HEK293 (cell line): Measurements from ENCODE around the gene GBF1.

Source experiments
- CTCF ChIA-PET: fragments of 350-600 bp; formaldehyde crosslinking; extraction: SDS; loops from one replicate; lab custom pipeline; 2021; ENCODE audit warnings: antibody characterized with exemption; lab: Yijun Ruan, JAX
- POLR2A ChIA-PET: fragments of 300-600 bp; formaldehyde crosslinking; extraction: SDS; loops from one replicate; lab custom pipeline; 2020; ENCODE audit warnings: antibody characterized with exemption, inconsistent platforms; lab: Yijun Ruan, JAX
- H3K27ac ChIP-seq: fragments of 200-500 bp; sonication (Bioruptor generic); 2 replicates; pipeline ENCODE4 v1.5.1; 2014; ENCODE audit warnings: low read depth, low read length, control low read depth, inconsistent platforms; ENCODE audit errors: extremely low read depth
- H3K36me3 ChIP-seq, 2 experiments: fragments of 200-500 bp in 1 of 2; sonication (Bioruptor generic) in 1 of 2; 1 replicate in 1 of 2; 2 replicates in 1 of 2; pipeline ENCODE4 v1.5.1; 2014 to 2017; ENCODE audit warnings: inconsistent platforms in 2 of 2, low read length in 2 of 2; ENCODE audit not compliant: control insufficient read depth in 2 of 2, insufficient read depth in 1 of 2
- H3K4me1 ChIP-seq: fragments of 200-500 bp; sonication (Bioruptor generic); 2 replicates; pipeline ENCODE4 v1.5.1; 2014; ENCODE audit warnings: mild to moderate bottlenecking, low read length, inconsistent platforms; ENCODE audit not compliant: control insufficient read depth, insufficient read depth
- H3K4me3 ChIP-seq: 2 replicates; pipeline ENCODE4 v1.5.1; 2011; ENCODE audit warnings: low read depth, mild to moderate bottlenecking, control low read depth, low read length, moderate library complexity
- H3K9me3 ChIP-seq: fragments of 200-500 bp; sonication (Bioruptor generic); 2 replicates; pipeline ENCODE4 v1.5.1; 2014; ENCODE audit warnings: low read depth, low read length, inconsistent platforms; ENCODE audit not compliant: control insufficient read depth, insufficient read depth
- KLF7 ChIP-seq: fragments of 450-650 bp; formaldehyde crosslinking; IDR thresholded peaks from 2 replicates; pipeline ENCODE4 v1.5.1; 2016; ENCODE audit warnings: missing biosample characterization, missing genetic modification characterization, borderline replicate concordance
- KLF8 ChIP-seq: fragments of 450-650 bp; formaldehyde crosslinking; IDR thresholded peaks from 2 replicates; pipeline ENCODE4 v1.5.1; 2016; ENCODE audit warnings: missing biosample characterization, missing genetic modification characterization
- REPIN1 ChIP-seq: fragments of 450-650 bp; formaldehyde crosslinking; IDR thresholded peaks from 2 replicates; pipeline ENCODE4 v1.5.1; 2017; ENCODE audit warnings: missing biosample characterization, missing genetic modification characterization, low read depth
- SETDB1 ChIP-seq: IDR thresholded peaks from one replicate; pipeline ENCODE4 v1.6.1; 2017; ENCODE audit warnings: mild to moderate bottlenecking, low read length, moderate library complexity, mixed read lengths; ENCODE audit not compliant: insufficient read length
- YY2 ChIP-seq: fragments of 450-650 bp; formaldehyde crosslinking; IDR thresholded peaks from 2 replicates; pipeline ENCODE4 v1.5.1; 2016; ENCODE audit warnings: missing biosample characterization, missing genetic modification characterization
- ZBTB20 ChIP-seq: fragments of 450-650 bp; formaldehyde crosslinking; IDR thresholded peaks from 2 replicates; pipeline ENCODE4 v1.5.1; 2016; ENCODE audit warnings: missing biosample characterization, missing genetic modification characterization
- ZFP69B ChIP-seq: fragments of 450-650 bp; formaldehyde crosslinking; IDR thresholded peaks from 2 replicates; pipeline ENCODE4 v1.5.1; 2016; ENCODE audit warnings: missing biosample characterization, missing genetic modification characterization
- ZIC2 ChIP-seq: fragments of 450-650 bp; formaldehyde crosslinking; IDR thresholded peaks from 2 replicates; pipeline ENCODE4 v1.5.1; 2016; ENCODE audit warnings: missing biosample characterization, missing genetic modification characterization
- ZNF114 ChIP-seq: fragments of 450-650 bp; formaldehyde crosslinking; IDR thresholded peaks from 2 replicates; pipeline ENCODE4 v1.5.0; 2017; ENCODE audit warnings: missing biosample characterization, missing genetic modification characterization
- ZNF2 ChIP-seq: fragments of 450-650 bp; formaldehyde crosslinking; IDR thresholded peaks from 2 replicates; pipeline ENCODE4 v1.5.1; 2016; ENCODE audit warnings: missing biosample characterization, missing genetic modification characterization
- ZNF274 ChIP-seq, 2 experiments: fragments of 200-500 bp in 1 of 2; fragments of 450-650 bp in 1 of 2; sonication (Bioruptor generic) in 1 of 2; formaldehyde crosslinking in 1 of 2; IDR thresholded peaks; 2 replicates each; pipeline versions ENCODE4 v1.5.1 to v1.6.1; 2014 to 2016; ENCODE audit warnings: borderline replicate concordance in 1 of 2, inconsistent platforms in 1 of 2, low read length in 1 of 2, missing biosample characterization in 1 of 2, missing genetic modification characterization in 1 of 2
- ZNF311 ChIP-seq: fragments of 450-650 bp; formaldehyde crosslinking; IDR thresholded peaks from 2 replicates; pipeline ENCODE4 v1.5.1; 2017; ENCODE audit warnings: missing biosample characterization, missing genetic modification characterization, borderline replicate concordance
- ZNF335 ChIP-seq: fragments of 450-650 bp; formaldehyde crosslinking; conservative IDR thresholded peaks from 2 replicates; pipeline ENCODE4 v1.5.1; 2016; ENCODE audit warnings: missing biosample characterization, missing genetic modification characterization
- ZNF433 ChIP-seq: fragments of 450-650 bp; formaldehyde crosslinking; IDR thresholded peaks from 2 replicates; pipeline ENCODE4 v1.5.1; 2016; ENCODE audit warnings: missing biosample characterization, missing genetic modification characterization, low read depth
- ZNF48 ChIP-seq: fragments of 450-650 bp; formaldehyde crosslinking; IDR thresholded peaks from 2 replicates; pipeline ENCODE4 v1.5.1; 2016; ENCODE audit warnings: missing biosample characterization, missing genetic modification characterization
- ZNF501 ChIP-seq: fragments of 450-650 bp; formaldehyde crosslinking; IDR thresholded peaks from 2 replicates; pipeline ENCODE4 v1.5.1; 2016; ENCODE audit warnings: missing biosample characterization, missing genetic modification characterization
- ZNF623 ChIP-seq: fragments of 450-650 bp; formaldehyde crosslinking; IDR thresholded peaks from 2 replicates; pipeline ENCODE4 v1.5.1; 2016; ENCODE audit warnings: missing biosample characterization, missing genetic modification characterization
- ZNF624 ChIP-seq: fragments of 450-650 bp; formaldehyde crosslinking; IDR thresholded peaks from 2 replicates; pipeline ENCODE4 v1.5.1; 2017; ENCODE audit warnings: missing biosample characterization, missing genetic modification characterization
- ZNF768 ChIP-seq: fragments of 450-650 bp; formaldehyde crosslinking; IDR thresholded peaks from 2 replicates; pipeline ENCODE4 v1.5.1; 2018; ENCODE audit warnings: missing biosample characterization, mild to moderate bottlenecking, missing genetic modification characterization
- TF ChIP-seq, protein P1 (sequence below): fragments of 450-650 bp; IDR thresholded peaks from 2 replicates; pipeline ENCODE4 v1.5.1; 2018; ENCODE audit warnings: missing biosample characterization, missing genetic modification characterization
- TF ChIP-seq, protein P2 (sequence below): fragments of 450-650 bp; formaldehyde crosslinking; IDR thresholded peaks from 2 replicates; pipeline ENCODE4; 2016; ENCODE audit warnings: missing biosample characterization, missing genetic modification characterization
- TF ChIP-seq, protein P3 (sequence below): fragments of 450-650 bp; formaldehyde crosslinking; IDR thresholded peaks from 2 replicates; pipeline ENCODE4 v1.5.1; 2016; ENCODE audit warnings: missing biosample characterization, missing genetic modification characterization
- TF ChIP-seq, protein P4 (sequence below): fragments of 450-650 bp; IDR thresholded peaks from 2 replicates; pipeline ENCODE4 v1.5.1; 2018; ENCODE audit warnings: missing biosample characterization, mild to moderate bottlenecking, missing genetic modification characterization
- TF ChIP-seq, protein P5 (sequence below): fragments of 450-650 bp; formaldehyde crosslinking; IDR thresholded peaks from 2 replicates; pipeline ENCODE4 v1.5.1; 2016; ENCODE audit warnings: missing biosample characterization, missing genetic modification characterization, borderline replicate concordance

The GBF1 gene

DNA sequence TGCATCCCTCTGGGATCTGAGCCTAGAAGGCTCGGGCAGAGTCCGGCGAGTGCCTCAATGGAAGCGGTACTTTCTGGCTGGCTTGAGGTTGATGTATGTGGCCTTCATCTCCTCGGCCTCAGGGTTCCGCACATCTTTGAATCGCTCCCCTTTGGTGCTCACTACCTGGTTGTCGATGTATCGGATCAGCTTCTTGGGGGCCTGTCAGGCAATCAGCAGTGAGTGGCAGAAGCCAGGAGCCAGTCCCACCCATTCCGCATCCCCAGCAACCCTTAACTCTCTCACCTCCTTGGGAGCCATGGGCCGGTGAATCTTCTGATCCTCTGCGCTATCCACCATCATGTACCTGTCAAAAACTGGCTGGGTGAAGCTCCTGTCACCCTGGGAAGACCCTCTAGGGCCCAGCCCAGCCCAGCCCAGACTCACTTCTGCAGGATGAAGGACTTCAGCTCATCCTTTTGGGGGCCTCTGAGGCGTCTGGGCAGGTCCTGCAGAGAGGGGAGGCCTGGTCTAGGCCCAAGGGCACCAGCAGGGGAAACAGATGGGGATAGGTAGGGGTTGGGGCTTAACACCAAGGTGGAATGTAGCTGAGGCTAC is 178.1 kb downstream of the GBF1 start:
- TF ChIP-seq, protein P1, sequence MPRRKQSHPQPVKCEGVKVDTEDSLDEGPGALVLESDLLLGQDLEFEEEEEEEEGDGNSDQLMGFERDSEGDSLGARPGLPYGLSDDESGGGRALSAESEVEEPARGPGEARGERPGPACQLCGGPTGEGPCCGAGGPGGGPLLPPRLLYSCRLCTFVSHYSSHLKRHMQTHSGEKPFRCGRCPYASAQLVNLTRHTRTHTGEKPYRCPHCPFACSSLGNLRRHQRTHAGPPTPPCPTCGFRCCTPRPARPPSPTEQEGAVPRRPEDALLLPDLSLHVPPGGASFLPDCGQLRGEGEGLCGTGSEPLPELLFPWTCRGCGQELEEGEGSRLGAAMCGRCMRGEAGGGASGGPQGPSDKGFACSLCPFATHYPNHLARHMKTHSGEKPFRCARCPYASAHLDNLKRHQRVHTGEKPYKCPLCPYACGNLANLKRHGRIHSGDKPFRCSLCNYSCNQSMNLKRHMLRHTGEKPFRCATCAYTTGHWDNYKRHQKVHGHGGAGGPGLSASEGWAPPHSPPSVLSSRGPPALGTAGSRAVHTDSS: no peak
- TF ChIP-seq ZNF311: no peak
- TF ChIP-seq ZIC2 (tag by site-specific recombination): no peak
- no peak for TF ChIP-seq ZNF335 (tag by site-specific recombination)
- TF ChIP-seq ZNF48 (tag by site-specific recombination): no peak
- TF ChIP-seq, protein P2, sequence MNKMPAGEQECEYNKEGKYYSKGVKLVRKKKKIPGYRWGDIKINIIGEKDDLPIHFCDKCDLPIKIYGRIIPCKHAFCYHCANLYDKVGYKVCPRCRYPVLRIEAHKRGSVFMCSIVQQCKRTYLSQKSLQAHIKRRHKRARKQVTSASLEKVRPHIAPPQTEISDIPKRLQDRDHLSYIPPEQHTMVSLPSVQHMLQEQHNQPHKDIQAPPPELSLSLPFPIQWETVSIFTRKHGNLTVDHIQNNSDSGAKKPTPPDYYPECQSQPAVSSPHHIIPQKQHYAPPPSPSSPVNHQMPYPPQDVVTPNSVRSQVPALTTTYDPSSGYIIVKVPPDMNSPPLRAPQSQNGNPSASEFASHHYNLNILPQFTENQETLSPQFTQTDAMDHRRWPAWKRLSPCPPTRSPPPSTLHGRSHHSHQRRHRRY (tag by site-specific recombination): no peak
- TF ChIP-seq ZNF768: no peak
- TF ChIP-seq, protein P3, sequence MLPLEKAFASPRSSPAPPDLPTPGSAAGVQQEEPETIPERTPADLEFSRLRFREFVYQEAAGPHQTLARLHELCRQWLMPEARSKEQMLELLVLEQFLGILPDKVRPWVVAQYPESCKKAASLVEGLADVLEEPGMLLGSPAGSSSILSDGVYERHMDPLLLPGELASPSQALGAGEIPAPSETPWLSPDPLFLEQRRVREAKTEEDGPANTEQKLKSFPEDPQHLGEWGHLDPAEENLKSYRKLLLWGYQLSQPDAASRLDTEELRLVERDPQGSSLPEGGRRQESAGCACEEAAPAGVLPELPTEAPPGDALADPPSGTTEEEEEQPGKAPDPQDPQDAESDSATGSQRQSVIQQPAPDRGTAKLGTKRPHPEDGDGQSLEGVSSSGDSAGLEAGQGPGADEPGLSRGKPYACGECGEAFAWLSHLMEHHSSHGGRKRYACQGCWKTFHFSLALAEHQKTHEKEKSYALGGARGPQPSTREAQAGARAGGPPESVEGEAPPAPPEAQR (tag by site-specific recombination): no peak
- no peak for TF ChIP-seq ZNF2 (tag by site-specific recombination)
- TF ChIP-seq ZBTB20 (tag by site-specific recombination): no peak
- TF ChIP-seq SETDB1: no peak
- no peak for TF ChIP-seq ZNF624 (tag by site-specific recombination)
- no peak for TF ChIP-seq REPIN1 (tag by site-specific recombination)
- TF ChIP-seq, protein P4, sequence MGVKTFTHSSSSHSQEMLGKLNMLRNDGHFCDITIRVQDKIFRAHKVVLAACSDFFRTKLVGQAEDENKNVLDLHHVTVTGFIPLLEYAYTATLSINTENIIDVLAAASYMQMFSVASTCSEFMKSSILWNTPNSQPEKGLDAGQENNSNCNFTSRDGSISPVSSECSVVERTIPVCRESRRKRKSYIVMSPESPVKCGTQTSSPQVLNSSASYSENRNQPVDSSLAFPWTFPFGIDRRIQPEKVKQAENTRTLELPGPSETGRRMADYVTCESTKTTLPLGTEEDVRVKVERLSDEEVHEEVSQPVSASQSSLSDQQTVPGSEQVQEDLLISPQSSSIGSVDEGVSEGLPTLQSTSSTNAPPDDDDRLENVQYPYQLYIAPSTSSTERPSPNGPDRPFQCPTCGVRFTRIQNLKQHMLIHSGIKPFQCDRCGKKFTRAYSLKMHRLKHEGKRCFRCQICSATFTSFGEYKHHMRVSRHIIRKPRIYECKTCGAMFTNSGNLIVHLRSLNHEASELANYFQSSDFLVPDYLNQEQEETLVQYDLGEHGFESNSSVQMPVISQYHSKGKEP (tag by site-specific recombination): no peak
- TF ChIP-seq ZNF433 (tag by site-specific recombination): no peak
- no peak for TF ChIP-seq ZNF501 (tag by site-specific recombination)
- no peak for TF ChIP-seq YY2
- TF ChIP-seq ZNF623 (tag by site-specific recombination): no peak
- TF ChIP-seq ZNF114 (tag by site-specific recombination): no peak
- CTCF ChIA-PET: interaction anchor here (0.6 to 5.6 kb wide), 14 partner anchors 10 to 1381 kb away, joined by 3 to 57 read pairs (median 6); partner anchors contain the start of genes CUEDC2 and NFKB2
- H3K4me1 ChIP-seq: peaks cover 9% of the 10 kb centered on the region
- POLR2A ChIA-PET: interaction anchor here (0.8 to 5.2 kb wide), 2 partner anchors 8 to 53 kb away, joined by 3 to 42 read pairs; partner anchors contain the start of gene CUEDC2
- peaks cover 0 to 32% of the 10 kb centered on the region in 2 experiments; a peak in 1 of 3 replicates for H3K36me3 ChIP-seq
- no peak overlapping the region for H3K27ac ChIP-seq
- H3K4me3 ChIP-seq: no peak overlapping the region
- H3K9me3 ChIP-seq: no peaks in the 10 kb centered on the region

DNA sequence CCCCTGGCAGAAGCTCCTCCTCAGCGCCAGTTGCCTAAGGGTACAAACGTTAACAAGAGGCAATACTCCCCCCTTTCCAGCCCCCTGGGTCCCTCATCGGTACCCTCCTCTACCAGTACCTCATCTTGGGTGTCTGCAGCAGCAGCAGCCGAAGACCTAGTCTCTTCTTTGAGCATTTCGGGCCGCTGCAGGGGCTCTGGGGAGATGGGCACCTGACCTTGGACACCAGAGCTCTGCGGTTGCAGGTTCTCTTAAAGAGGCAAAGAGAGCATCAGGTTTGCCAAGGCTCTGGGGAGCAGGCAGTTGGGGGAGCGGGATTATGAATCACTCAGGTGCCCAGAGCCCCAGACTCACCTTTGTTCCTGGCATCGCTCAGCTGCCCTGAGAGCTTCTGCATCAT is 178.8 kb downstream of the GBF1 start:
- Histone ChIP-seq H3K27ac (no peak overlapping the region), H3K4me3 (no peak overlapping the region), H3K4me1 (peaks cover 8% of the 10 kb centered on the region), H3K9me3 (no peaks in the 10 kb centered on the region), H3K36me3 (peaks cover 0 to 32% of the 10 kb centered on the region in 2 experiments; a peak in 1 of 3 replicates)
- POLR2A ChIA-PET: interaction anchor here (1.0 to 5.2 kb wide), 4 partner anchors 8 to 309 kb away, joined by 3 to 42 read pairs (median 6); partner anchors contain the start of genes C10orf95 and CUEDC2
- CTCF ChIA-PET: interaction anchor here (0.5 to 5.6 kb wide), 8 partner anchors 9 to 204 kb away, joined by 3 to 57 read pairs (median 10); partner anchors contain the start of genes CUEDC2 and NFKB2
- no peak for TF ChIP-seq ZNF274 (IDR thresholded peaks at IDR 0.05; ENCODE audit: low read length)
- TF ChIP-seq ZNF274 (tag by site-specific recombination; IDR thresholded peaks at IDR 0.05; ENCODE audit: borderline replicate concordance): no peak
- TF ChIP-seq KLF7 (tag by site-specific recombination): no peak
- TF ChIP-seq ZFP69B (tag by site-specific recombination): no peak
- no peak for TF ChIP-seq KLF8 (tag by site-specific recombination)
- TF ChIP-seq, protein P5, sequence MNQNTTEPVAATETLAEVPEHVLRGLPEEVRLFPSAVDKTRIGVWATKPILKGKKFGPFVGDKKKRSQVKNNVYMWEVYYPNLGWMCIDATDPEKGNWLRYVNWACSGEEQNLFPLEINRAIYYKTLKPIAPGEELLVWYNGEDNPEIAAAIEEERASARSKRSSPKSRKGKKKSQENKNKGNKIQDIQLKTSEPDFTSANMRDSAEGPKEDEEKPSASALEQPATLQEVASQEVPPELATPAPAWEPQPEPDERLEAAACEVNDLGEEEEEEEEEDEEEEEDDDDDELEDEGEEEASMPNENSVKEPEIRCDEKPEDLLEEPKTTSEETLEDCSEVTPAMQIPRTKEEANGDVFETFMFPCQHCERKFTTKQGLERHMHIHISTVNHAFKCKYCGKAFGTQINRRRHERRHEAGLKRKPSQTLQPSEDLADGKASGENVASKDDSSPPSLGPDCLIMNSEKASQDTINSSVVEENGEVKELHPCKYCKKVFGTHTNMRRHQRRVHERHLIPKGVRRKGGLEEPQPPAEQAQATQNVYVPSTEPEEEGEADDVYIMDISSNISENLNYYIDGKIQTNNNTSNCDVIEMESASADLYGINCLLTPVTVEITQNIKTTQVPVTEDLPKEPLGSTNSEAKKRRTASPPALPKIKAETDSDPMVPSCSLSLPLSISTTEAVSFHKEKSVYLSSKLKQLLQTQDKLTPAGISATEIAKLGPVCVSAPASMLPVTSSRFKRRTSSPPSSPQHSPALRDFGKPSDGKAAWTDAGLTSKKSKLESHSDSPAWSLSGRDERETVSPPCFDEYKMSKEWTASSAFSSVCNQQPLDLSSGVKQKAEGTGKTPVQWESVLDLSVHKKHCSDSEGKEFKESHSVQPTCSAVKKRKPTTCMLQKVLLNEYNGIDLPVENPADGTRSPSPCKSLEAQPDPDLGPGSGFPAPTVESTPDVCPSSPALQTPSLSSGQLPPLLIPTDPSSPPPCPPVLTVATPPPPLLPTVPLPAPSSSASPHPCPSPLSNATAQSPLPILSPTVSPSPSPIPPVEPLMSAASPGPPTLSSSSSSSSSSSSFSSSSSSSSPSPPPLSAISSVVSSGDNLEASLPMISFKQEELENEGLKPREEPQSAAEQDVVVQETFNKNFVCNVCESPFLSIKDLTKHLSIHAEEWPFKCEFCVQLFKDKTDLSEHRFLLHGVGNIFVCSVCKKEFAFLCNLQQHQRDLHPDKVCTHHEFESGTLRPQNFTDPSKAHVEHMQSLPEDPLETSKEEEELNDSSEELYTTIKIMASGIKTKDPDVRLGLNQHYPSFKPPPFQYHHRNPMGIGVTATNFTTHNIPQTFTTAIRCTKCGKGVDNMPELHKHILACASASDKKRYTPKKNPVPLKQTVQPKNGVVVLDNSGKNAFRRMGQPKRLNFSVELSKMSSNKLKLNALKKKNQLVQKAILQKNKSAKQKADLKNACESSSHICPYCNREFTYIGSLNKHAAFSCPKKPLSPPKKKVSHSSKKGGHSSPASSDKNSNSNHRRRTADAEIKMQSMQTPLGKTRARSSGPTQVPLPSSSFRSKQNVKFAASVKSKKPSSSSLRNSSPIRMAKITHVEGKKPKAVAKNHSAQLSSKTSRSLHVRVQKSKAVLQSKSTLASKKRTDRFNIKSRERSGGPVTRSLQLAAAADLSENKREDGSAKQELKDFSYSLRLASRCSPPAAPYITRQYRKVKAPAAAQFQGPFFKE (tag by site-specific recombination): no peak
